Measurements from ENCODE around the gene EVA1A. TPM values are rescaled to one million over a fixed set of nuclear protein-coding genes. Genes with fewer than 3 reads are reported as not detected.

EVA1A gene
- total RNA-seq, 2 donors from 2014 or later = 0.38 to 0.56 TPM

DNA sequence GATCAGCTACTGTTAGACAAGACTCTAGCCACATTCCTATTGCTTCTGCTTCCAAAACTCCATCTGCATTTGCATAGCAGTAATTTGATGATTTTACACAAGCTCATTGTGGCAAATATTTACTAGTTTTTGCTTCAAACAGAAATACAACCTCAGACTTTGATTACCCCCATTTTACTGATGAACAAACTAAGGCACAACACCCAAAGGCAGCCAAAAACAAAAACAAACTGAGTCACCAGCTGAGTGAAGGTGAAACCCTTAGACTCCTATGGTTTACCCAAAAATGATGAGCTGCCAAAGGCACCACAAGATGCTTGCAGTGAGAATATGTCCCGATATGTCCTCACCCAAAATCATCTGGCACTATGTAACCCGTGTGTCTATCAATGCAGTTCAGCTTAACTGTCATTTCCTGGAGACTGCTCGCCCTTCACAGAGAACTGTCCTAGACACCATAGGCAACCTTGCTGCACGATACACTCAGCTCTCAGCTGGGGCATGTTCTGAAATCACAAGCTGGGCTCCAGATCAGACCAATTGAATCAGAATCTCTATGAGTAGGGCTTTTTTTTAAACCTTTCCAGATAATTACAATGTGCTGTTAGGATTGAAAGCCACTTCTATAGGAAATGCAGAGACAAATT lies 4.1 kb upstream of the EVA1A start:
- no peak overlapping the region for H3K4me3 Mint-ChIP-seq
- no peaks in the 10 kb centered on the region for H3K9me3 Mint-ChIP-seq
- no peaks in the 10 kb centered on the region for H3K36me3 Mint-ChIP-seq (ENCODE audit: insufficient read depth in 2 of 2)
- ATAC-seq (replicated peaks in 1 of 2) = peak; percentile 23 to 34
- H3K4me1 Mint-ChIP-seq (ENCODE audit: low read depth) = peaks cover 28% of the 10 kb centered on the region
- peaks cover 68% of the 10 kb centered on the region for H3K27me3 Mint-ChIP-seq (ENCODE audit: low read depth)
- DNase-seq = no peak
- H3K27ac Mint-ChIP-seq = no peak overlapping the region

GRCh38 chr2:75564026-75564688 lies 3.4 kb upstream of the EVA1A start:
- no peak for ATAC-seq (replicated peaks in 1 of 2)
- Mint-ChIP-seq H3K27me3 (ENCODE audit: low read depth) (peaks cover 65% of the 10 kb centered on the region), H3K36me3 (ENCODE audit: insufficient read depth in 2 of 2) (no peaks in the 10 kb centered on the region), H3K4me1 (ENCODE audit: low read depth) (peaks cover 30% of the 10 kb centered on the region), H3K4me3 (no peak overlapping the region), H3K27ac (no peak overlapping the region), H3K9me3 (no peaks in the 10 kb centered on the region)
- no peak for DNase-seq

DNA sequence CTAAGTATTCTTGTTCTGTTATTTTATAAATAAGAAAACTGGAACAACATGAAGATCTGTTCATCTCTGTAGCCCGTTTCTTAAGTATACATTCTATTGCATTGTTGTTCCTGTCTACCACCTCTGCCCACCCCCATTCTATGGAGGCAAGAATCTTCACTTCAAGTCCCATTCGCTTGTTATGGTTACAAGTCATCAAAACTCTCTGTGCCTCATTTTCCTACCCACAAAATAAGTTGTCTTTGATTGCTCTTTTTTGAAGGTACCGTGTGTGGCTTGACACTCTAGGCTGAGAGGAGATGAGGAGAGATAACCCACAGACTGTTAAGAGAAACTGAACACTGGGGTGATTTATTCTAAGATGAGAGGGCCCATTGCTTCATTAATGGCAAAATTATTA lies 2.9 kb upstream of the EVA1A start:
- H3K27ac Mint-ChIP-seq = no peak overlapping the region
- peak; percentile 45 to 51 for ATAC-seq (replicated peaks in 1 of 2)

GRCh38 chr2:75562513-75562864 lies 1.8 kb upstream of the EVA1A start:
- Mint-ChIP-seq H3K9me3 (no peaks in the 10 kb centered on the region), H3K4me3 (no peak overlapping the region), H3K4me1 (ENCODE audit: low read depth) (peaks cover 30% of the 10 kb centered on the region), H3K27ac (no peak overlapping the region), H3K36me3 (ENCODE audit: insufficient read depth in 2 of 2) (no peaks in the 10 kb centered on the region), H3K27me3 (ENCODE audit: low read depth) (peaks cover 67% of the 10 kb centered on the region)
- DNase-seq (no peak), ATAC-seq (replicated peaks in 1 of 2) (no peak)

More for the DNA sequence above, 2.9 kb upstream of the EVA1A start:
- no peak for DNase-seq
- Mint-ChIP-seq H3K9me3 (no peaks in the 10 kb centered on the region), H3K36me3 (ENCODE audit: insufficient read depth in 2 of 2) (no peaks in the 10 kb centered on the region), H3K4me3 (no peak overlapping the region), H3K4me1 (ENCODE audit: low read depth) (peaks cover 30% of the 10 kb centered on the region), H3K27me3 (ENCODE audit: low read depth) (peaks cover 62% of the 10 kb centered on the region)

DNA sequence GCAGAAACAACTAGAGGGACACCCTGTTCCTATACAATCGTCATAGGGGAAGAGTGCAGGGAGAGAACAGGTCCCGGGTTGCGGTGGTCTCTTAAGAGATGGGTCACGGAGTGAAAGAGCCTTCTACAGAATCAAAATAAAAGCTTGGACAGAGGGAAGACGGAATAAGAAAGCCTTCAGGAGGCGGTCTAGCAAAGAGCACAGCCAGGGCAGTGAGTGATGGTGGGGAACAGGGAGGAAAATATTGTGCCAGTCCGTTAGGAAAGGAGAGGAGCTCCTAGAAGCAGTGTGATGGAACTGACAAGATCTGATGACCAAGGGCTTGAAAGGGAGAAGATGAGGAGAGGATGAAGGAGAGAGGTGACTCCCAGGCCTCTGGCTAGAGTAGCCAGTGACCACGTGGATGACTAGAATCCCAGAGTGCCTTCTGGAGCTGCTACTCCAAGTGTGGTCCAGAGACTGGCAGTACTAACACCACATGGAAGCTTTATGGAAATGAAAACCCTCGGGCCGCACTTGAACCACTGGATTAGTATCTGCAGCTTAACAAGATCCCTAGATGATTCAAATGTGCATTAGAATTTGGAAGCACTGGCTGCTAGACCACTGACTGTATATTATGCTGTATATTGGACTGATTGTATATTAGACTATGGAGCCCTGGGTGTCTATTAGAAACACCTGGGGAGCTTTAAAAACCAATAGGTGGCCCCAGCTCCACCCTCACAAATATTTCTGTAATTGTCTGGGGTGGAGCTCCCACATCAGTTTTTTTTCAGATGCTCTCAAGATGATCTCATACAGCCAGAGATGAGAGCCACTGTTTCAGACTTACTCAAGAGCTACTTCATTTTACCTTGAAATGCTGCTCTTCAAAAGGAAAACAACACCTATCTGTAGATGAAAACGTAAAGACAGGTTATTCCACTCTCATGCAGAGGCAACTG lies 1.1 kb upstream of the EVA1A start:
- peak; percentile 22 to 34 for ATAC-seq (replicated peaks in 1 of 2)

GRCh38 chr2:75560022-75560767 lies 544 bp downstream of the EVA1A start:
- Mint-ChIP-seq H3K4me1 (ENCODE audit: low read depth) (peaks cover 30% of the 10 kb centered on the region), H3K27me3 (ENCODE audit: low read depth) (peaks cover 67% of the 10 kb centered on the region), H3K27ac (no peak overlapping the region), H3K9me3 (no peaks in the 10 kb centered on the region), H3K36me3 (ENCODE audit: insufficient read depth in 2 of 2) (no peaks in the 10 kb centered on the region), H3K4me3 (peak overlapping the region; percentile 89 to 93)
- ATAC-seq (replicated peaks in 1 of 2) (peak; percentile 67 to 68), DNase-seq (peak; percentile 14 to 25)

More for the DNA sequence above, 1.1 kb upstream of the EVA1A start:
- Mint-ChIP-seq H3K27ac (no peak overlapping the region), H3K36me3 (ENCODE audit: insufficient read depth in 2 of 2) (no peaks in the 10 kb centered on the region), H3K9me3 (no peaks in the 10 kb centered on the region), H3K4me1 (ENCODE audit: low read depth) (peaks cover 30% of the 10 kb centered on the region), H3K27me3 (ENCODE audit: low read depth) (peaks cover 62% of the 10 kb centered on the region), H3K4me3 (peak overlapping the region; percentile 82 to 93)
- no peak for DNase-seq

DNA sequence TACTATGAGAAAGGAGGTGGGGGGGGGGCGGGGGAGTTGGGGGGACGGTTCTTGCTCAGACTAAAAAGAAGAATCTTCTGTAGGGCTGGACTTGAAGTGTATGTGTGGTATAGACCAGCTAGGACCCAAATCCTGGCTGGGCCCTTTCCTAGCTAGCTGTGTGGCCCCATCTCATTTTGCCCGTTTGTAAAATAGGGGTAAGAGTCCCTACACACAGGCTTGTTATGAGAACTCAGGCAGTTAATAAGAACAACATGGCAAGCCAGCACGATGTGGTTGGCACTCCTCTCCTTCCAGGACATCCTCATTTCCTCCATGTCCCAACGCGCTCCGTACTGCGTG lies 1.1 kb downstream of the EVA1A start:
- no peak for ATAC-seq (replicated peaks in 1 of 2)
- Mint-ChIP-seq H3K36me3 (ENCODE audit: insufficient read depth in 2 of 2) (no peaks in the 10 kb centered on the region), H3K27ac (no peak overlapping the region), H3K4me1 (ENCODE audit: low read depth) (peaks cover 30% of the 10 kb centered on the region), H3K27me3 (ENCODE audit: low read depth) (peaks cover 67% of the 10 kb centered on the region), H3K9me3 (no peaks in the 10 kb centered on the region), H3K4me3 (peak overlapping the region; percentile 89 to 93)
- no peak for DNase-seq

DNA sequence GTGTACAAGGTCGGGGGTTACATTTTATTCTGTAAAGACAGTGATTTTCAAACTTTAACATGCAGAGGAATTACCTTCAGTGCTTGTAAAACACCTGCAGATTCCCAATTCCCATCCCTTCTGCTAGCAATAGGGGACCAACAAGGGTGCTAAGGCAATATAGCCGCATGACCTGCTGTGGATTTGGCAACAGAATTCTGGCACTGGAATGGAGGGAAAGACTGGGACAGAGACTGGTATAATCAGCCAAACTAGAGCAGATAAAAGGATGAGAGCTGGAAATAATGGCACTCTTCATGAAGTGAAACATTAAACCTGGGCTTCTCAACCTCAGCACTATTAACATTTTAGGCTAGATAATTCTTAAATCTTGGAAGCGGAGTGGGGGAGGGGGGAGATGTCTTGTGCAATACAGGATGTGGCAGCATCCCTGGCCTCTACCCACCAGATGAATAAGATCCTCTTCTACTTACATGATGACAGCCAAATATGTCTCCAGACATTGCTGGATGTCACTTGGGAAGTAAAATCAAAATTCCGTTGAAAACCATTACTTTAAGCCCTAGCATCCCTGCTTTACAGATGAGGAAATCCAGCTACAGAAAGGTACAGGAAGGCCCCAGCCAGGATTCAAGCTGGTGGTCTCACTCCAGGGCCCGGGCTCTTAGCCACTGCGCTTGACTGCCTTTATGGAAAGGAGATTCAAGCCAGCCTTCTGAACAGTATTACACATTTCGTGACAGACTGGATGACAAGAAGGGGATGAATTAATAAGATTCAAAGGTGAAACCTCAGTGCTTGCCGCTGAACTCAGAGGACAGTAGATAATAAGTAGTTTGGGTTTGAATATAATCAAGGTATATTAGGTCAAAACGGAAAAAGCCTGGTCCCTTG lies 1.7 kb downstream of the EVA1A start:
- peaks cover 67% of the 10 kb centered on the region for H3K27me3 Mint-ChIP-seq (ENCODE audit: low read depth)
- H3K36me3 Mint-ChIP-seq (ENCODE audit: insufficient read depth in 2 of 2) = no peaks in the 10 kb centered on the region
- no peak overlapping the region for H3K4me3 Mint-ChIP-seq
- no peak overlapping the region for H3K27ac Mint-ChIP-seq
- ATAC-seq (replicated peaks in 1 of 2) (no peak), DNase-seq (no peak)
- peaks cover 26% of the 10 kb centered on the region for H3K4me1 Mint-ChIP-seq (ENCODE audit: low read depth)
- H3K9me3 Mint-ChIP-seq = no peaks in the 10 kb centered on the region

- Mint-ChIP-seq H3K4me3 (no peak overlapping the region), H3K9me3 (no peaks in the 10 kb centered on the region), H3K27me3 (ENCODE audit: low read depth) (peaks cover 64% of the 10 kb centered on the region), H3K36me3 (ENCODE audit: insufficient read depth in 2 of 2) (no peaks in the 10 kb centered on the region), H3K27ac (no peak overlapping the region), H3K4me1 (ENCODE audit: low read depth) (peaks cover 19% of the 10 kb centered on the region)
- ATAC-seq (replicated peaks in 1 of 2) (no peak), DNase-seq (no peak)
These were observed 2.6 kb downstream of the EVA1A start for GRCh38 chr2:75558136-75558535.

GRCh38 chr2:75557474-75558133 lies 3.1 kb downstream of the EVA1A start:
- Mint-ChIP-seq H3K27ac (no peak overlapping the region), H3K27me3 (ENCODE audit: low read depth) (peaks cover 69% of the 10 kb centered on the region)

DNA sequence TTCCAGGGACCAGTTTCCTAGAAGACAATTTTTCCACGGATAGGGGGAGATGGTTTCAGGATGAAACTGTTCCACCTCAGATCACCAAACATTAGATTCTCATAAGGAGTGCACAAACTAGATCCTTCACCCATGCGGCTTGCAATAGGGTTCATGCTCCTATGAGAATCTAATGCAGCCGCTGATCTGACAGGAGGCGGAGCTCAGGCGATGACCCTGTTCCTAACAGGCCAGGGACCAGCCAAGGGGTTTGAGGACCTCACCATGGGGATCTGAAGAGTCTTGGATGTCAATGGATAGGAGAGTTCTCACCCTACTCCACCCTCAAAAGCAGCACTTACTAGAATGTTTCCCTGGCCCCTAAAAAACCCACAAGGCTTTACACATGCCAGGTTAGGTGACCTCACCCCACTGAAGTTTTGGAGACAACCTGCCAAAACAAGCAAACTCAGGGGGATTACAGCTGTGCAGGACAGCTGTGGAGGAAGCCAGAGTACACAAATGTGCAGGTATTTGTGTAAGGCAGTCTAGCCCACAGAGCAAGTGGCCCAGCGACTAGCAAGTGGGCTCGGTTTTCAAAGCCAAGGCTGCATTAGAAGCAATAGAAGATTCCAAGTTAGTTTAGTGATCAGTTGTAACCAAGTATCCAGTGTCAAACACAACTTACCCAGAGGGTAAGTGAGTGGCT lies 3.9 kb downstream of the EVA1A start:
- DNase-seq (no peak), ATAC-seq (replicated peaks in 1 of 2) (no peak)
- H3K9me3 Mint-ChIP-seq = no peaks in the 10 kb centered on the region
- H3K4me1 Mint-ChIP-seq (ENCODE audit: low read depth) = peaks cover 17% of the 10 kb centered on the region
- H3K4me3 Mint-ChIP-seq = no peak overlapping the region
- H3K36me3 Mint-ChIP-seq (ENCODE audit: insufficient read depth in 2 of 2) = no peaks in the 10 kb centered on the region
- no peak overlapping the region for H3K27ac Mint-ChIP-seq
- H3K27me3 Mint-ChIP-seq (ENCODE audit: low read depth) = peaks cover 72% of the 10 kb centered on the region

More at GRCh38 chr2:75557474-75558133, 3.1 kb downstream of the EVA1A start:
- Mint-ChIP-seq H3K4me1 (ENCODE audit: low read depth) (peaks cover 19% of the 10 kb centered on the region), H3K9me3 (no peaks in the 10 kb centered on the region), H3K36me3 (ENCODE audit: insufficient read depth in 2 of 2) (no peaks in the 10 kb centered on the region), H3K4me3 (no peak overlapping the region)
- DNase-seq = no peak
- ATAC-seq (replicated peaks in 1 of 2) = no peak
